ENCODE measurements around the gene GNG3.

Gene GNG3

DNA sequence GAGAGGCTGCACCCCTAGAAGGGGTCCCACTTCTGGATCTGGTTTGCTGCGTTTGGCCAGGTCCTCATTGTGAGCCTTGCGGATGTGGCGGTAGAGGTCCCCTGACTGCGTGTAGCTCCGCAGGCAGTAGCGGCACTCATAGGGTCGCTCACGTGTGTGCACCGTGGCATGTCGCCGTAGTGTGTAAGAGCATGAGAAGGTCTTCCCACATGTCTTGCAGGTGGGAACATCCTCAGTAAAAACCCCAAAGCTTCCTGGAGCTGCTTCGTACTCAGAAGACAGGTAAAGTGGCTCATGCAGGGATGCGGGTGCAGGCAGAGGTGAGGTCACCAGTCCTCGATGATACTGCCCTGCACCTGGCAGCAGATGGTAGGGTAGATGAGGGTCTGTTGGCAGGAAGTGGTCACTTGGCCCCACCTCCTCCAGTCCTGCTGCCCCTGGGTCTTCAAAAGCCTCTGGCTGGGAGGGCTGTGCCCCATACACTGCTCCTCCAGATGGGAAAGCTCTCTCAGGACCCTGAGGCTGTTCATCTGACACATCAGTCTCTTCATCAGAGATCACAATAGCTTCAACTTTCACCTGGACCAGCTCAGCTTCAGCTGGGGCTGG, 44.8 kb downstream of the GNG3 start:
- H3K4me3 ChIP-seq (replicated peaks; ENCODE audit: low read depth, low read length) = no peak overlapping the region
- no peak for DNase-seq (ENCODE audit: low read depth)
- TF ChIP-seq, protein P1, sequence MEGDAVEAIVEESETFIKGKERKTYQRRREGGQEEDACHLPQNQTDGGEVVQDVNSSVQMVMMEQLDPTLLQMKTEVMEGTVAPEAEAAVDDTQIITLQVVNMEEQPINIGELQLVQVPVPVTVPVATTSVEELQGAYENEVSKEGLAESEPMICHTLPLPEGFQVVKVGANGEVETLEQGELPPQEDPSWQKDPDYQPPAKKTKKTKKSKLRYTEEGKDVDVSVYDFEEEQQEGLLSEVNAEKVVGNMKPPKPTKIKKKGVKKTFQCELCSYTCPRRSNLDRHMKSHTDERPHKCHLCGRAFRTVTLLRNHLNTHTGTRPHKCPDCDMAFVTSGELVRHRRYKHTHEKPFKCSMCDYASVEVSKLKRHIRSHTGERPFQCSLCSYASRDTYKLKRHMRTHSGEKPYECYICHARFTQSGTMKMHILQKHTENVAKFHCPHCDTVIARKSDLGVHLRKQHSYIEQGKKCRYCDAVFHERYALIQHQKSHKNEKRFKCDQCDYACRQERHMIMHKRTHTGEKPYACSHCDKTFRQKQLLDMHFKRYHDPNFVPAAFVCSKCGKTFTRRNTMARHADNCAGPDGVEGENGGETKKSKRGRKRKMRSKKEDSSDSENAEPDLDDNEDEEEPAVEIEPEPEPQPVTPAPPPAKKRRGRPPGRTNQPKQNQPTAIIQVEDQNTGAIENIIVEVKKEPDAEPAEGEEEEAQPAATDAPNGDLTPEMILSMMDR (IDR thresholded peaks at IDR 0.05; ENCODE audit: low read length, missing control alignments) = no peak

GRCh38 chr11:62752994-62753735, 45.7 kb downstream of the GNG3 start:
- TF ChIP-seq, protein P1 (IDR thresholded peaks at IDR 0.05; ENCODE audit: low read length, missing control alignments) = no peak
- peak overlapping the region; percentile 95 for H3K4me3 ChIP-seq (replicated peaks; ENCODE audit: low read depth, low read length)
- no peak for DNase-seq (ENCODE audit: low read depth)

DNA sequence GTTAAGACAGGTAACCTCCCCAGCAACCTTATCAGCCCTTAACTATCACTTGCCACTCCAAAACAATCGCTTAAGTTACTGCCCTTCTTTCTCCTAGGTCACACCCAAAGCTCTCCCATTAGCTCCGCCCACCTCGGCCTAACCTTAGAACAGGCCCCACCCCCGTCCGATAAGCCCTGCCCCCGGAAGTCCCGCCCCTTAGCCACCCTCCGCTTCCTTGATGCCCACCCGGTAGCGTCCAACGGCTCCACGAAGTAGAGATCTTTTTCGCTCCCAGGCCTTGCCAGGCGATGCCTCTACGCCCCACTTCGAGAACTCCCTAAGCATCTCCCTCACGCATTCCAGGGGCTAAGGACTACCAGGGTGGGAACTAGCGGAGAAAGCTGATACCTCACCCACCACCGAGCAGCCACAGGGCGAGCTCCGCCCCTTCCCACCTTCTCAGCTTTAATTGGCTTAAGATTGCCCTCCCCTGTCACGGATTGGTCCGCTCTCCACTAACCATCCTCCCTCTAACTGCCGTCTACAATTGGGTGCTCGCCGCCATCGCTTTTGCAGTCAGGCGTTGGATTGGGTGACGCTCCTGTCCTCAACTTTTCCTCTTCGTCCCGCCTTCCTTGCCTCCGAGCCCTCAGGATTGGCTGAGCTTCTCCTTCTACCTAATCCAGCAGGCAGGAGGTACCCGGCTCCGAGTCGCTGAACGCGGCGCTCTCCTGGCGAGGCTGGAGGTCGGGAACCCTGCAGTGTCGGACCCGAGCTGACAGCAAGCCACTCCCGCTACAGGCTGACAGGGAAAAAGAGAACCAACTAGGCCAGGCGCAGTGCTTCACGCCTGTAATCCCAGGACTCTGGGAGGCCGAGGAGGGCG, 46.5 kb downstream of the GNG3 start, which contains the start of gene ZBTB3:
Gene ZBTB3, minus strand, starts transcription at position 425 of the 868 bp plus-strand sequence. CDS start 496 bp downstream, outside the sequence.
- TF ChIP-seq, protein P1 (IDR thresholded peaks at IDR 0.05; ENCODE audit: low read length, missing control alignments) = no peak
- H3K4me3 ChIP-seq (replicated peaks; ENCODE audit: low read depth, low read length) = peak within 1 kb of the TSS; percentile 95
- peak; percentile 100 for DNase-seq (ENCODE audit: low read depth)

GRCh38 chr11:62755086-62755615, 47.7 kb downstream of the GNG3 start:
- no peak overlapping the region for H3K4me3 ChIP-seq (replicated peaks; ENCODE audit: low read depth, low read length)
- no peak for DNase-seq (ENCODE audit: low read depth)
- TF ChIP-seq, protein P1 (IDR thresholded peaks at IDR 0.05; ENCODE audit: low read length, missing control alignments) = no peak

- no peak overlapping the region for H3K4me3 ChIP-seq (replicated peaks; ENCODE audit: low read depth, low read length)
- TF ChIP-seq, protein P1 (IDR thresholded peaks at IDR 0.05; ENCODE audit: low read length, missing control alignments) = no peak
- no peak for DNase-seq (ENCODE audit: low read depth)
Observed at GRCh38 chr11:62757846-62758788, 50.6 kb downstream of the GNG3 start.

Measured in fibroblast of pulmonary artery (primary cell).